H1 (cell line): ENCODE results near the gene FCMR. TPM values are rescaled to one million over a fixed set of nuclear protein-coding genes. Genes with fewer than 3 reads are reported as not detected.

Source experiments
- CTCF ChIA-PET: fragments of 300-600 bp; sonication (Branson Sonifier 250); formaldehyde crosslinking; loops from one replicate; lab custom pipeline; 2021; ENCODE audit not compliant: partially characterized antibody; lab: Charles Lee
- POLR2A ChIA-PET: fragments of 300-600 bp; sonication (Branson Sonifier 250); formaldehyde crosslinking; loops from one replicate; lab custom pipeline; 2021; ENCODE audit warnings: inconsistent platforms; ENCODE audit not compliant: partially characterized antibody; lab: Charles Lee
- DNase-seq, 2 experiments: peaks; one replicate each; pipeline versions ENCODE4 v3.0.0 to v3.0.0-alpha.2; 2010 to 2022; ENCODE audit warnings: low spot score in 2 of 2, low read depth in 1 of 2, mixed read lengths in 1 of 2
- FAIRE-seq: peaks from 2 replicates; lab custom pipeline; 2011; peaks lifted over from hg19 to GRCh38; lab: Jason Lieb, UNC
- H2AFZ ChIP-seq: 2 replicates; pipeline ENCODE4 v1.8.1; 2012; ENCODE audit warnings: low read length, inconsistent platforms
- H2AK5ac ChIP-seq: 2 replicates; pipeline ENCODE4 v1.6.1; 2013; ENCODE audit warnings: low read depth, low read length
- H2BK120ac ChIP-seq: replicated peaks from 2 replicates; pipeline ENCODE3; 2013; ENCODE audit warnings: low read depth, low read length, inconsistent platforms
- H2BK12ac ChIP-seq: 2 replicates; pipeline ENCODE4 v1.6.1; 2013; ENCODE audit warnings: low read depth, low read length
- H2BK15ac ChIP-seq: 2 replicates; pipeline ENCODE4 v1.6.1; 2013; ENCODE audit warnings: low read length
- H2BK20ac ChIP-seq: 2 replicates; pipeline ENCODE4 v1.6.1; 2013; ENCODE audit warnings: low read length
- H2BK5ac ChIP-seq: 2 replicates; pipeline ENCODE4 v1.6.1; 2013; ENCODE audit warnings: low read depth, low read length
- H3K14ac ChIP-seq: 2 replicates; pipeline ENCODE4 v1.6.1; 2013; ENCODE audit warnings: inconsistent platforms; ENCODE audit not compliant: insufficient read length
- H3K18ac ChIP-seq: 2 replicates; pipeline ENCODE4 v1.6.1; 2013; ENCODE audit warnings: low read length; ENCODE audit errors: extremely low read depth
- H3K23ac ChIP-seq: 2 replicates; pipeline ENCODE4 v1.6.1; 2013; ENCODE audit warnings: inconsistent platforms; ENCODE audit not compliant: insufficient read length
- H3K23me2 ChIP-seq: 2 replicates; pipeline ENCODE4 v1.6.1; 2013; ENCODE audit warnings: low read depth, low read length
- H3K27ac ChIP-seq: 2 replicates; pipeline ENCODE4 v1.6.1; 2011; ENCODE audit warnings: low read depth, low read length, inconsistent platforms
- H3K27me3 ChIP-seq, 4 experiments: replicated peaks in 1 of 4; 1 replicate in 1 of 4; 2 replicates in 3 of 4; pipeline versions ENCODE4 v1.6.1 to v1.8.1; 2011 to 2013; ENCODE audit warnings: low read length in 3 of 4, mild to moderate bottlenecking in 3 of 4, inconsistent platforms in 2 of 4, mixed read lengths in 2 of 4, moderate library complexity in 1 of 4; ENCODE audit not compliant: control insufficient read depth in 3 of 4, insufficient read depth in 3 of 4; ENCODE audit errors: extremely low read depth in 1 of 4
- H3K36me3 ChIP-seq, 4 experiments: 2 replicates each; pipeline versions ENCODE4 v1.6.1 to v1.8.1; 2011 to 2013; ENCODE audit warnings: mild to moderate bottlenecking in 4 of 4, low read length in 3 of 4, moderate library complexity in 2 of 4, control low read depth in 1 of 4, inconsistent platforms in 1 of 4; ENCODE audit not compliant: insufficient read depth in 4 of 4, control insufficient read depth in 2 of 4
- H3K4ac ChIP-seq: replicated peaks from 2 replicates; pipeline ENCODE3; 2013; ENCODE audit warnings: low read length, low read depth, mixed read lengths, inconsistent platforms; ENCODE audit not compliant: insufficient read length
- H3K4me1 ChIP-seq, 4 experiments: replicated peaks in 1 of 4; 1 replicate in 1 of 4; 2 replicates in 3 of 4; pipeline versions ENCODE4 v1.6.1 to v1.8.1; 2011 to 2013; ENCODE audit warnings: low read length in 3 of 4, inconsistent platforms in 2 of 4, mixed read lengths in 1 of 4; ENCODE audit not compliant: insufficient read depth in 4 of 4, control insufficient read depth in 3 of 4
- H3K4me2 ChIP-seq, 2 experiments: 2 replicates each; pipeline versions ENCODE4 v1.6.1 to v1.8.1; 2011 to 2013; ENCODE audit warnings: low read depth in 2 of 2, low read length in 2 of 2, control low read depth in 1 of 2, inconsistent platforms in 1 of 2, mild to moderate bottlenecking in 1 of 2; ENCODE audit not compliant: insufficient read depth in 1 of 2
- H3K4me3 ChIP-seq, 4 experiments: fragments of 200-600, 300-600 bp in 1 of 4; sonication (generic), shearing (Covaris generic), sonication (Bioruptor Twin) in 1 of 4; 2 replicates each; pipeline versions ENCODE4 v1.5.1 to v1.8.1; 2011 to 2016; ENCODE audit warnings: low read length in 4 of 4, low read depth in 3 of 4, control low read depth in 2 of 4, inconsistent platforms in 2 of 4, mild to moderate bottlenecking in 2 of 4, mixed read lengths in 1 of 4, moderate library complexity in 1 of 4; ENCODE audit not compliant: insufficient read depth in 2 of 4; ENCODE audit errors: extremely low read depth in 1 of 4
- H3K56ac ChIP-seq: replicated peaks from 2 replicates; pipeline ENCODE3; 2013; ENCODE audit warnings: low read depth, mild to moderate bottlenecking, mixed read lengths, low read length, inconsistent platforms; ENCODE audit not compliant: insufficient read length
- H3K79me1 ChIP-seq: 2 replicates; pipeline ENCODE4 v1.6.1; 2013; ENCODE audit warnings: low read depth, low read length, control low read depth
- H3K79me2 ChIP-seq, 2 experiments: 2 replicates each; pipeline versions ENCODE4 v1.6.1 to v1.8.1; 2012 to 2013; ENCODE audit warnings: low read length in 2 of 2, mild to moderate bottlenecking in 2 of 2, inconsistent platforms in 1 of 2; ENCODE audit not compliant: insufficient read depth in 2 of 2, control insufficient read depth in 1 of 2
- H3K9ac ChIP-seq, 4 experiments: replicated peaks in 1 of 4; 1 replicate in 1 of 4; 2 replicates in 3 of 4; pipeline versions ENCODE4 v1.6.1 to v1.8.1; 2011 to 2013; ENCODE audit warnings: low read depth in 3 of 4, low read length in 3 of 4, control low read depth in 2 of 4, mild to moderate bottlenecking in 2 of 4, moderate library complexity in 2 of 4, inconsistent platforms in 1 of 4; ENCODE audit errors: extremely low read depth in 1 of 4
- H3K9me3 ChIP-seq, 2 experiments: 2 replicates each; pipeline versions ENCODE4 v1.6.1 to v1.8.1; 2012 to 2013; ENCODE audit warnings: mild to moderate bottlenecking in 2 of 2, moderate library complexity in 2 of 2, control low read depth in 1 of 2, inconsistent platforms in 1 of 2, low read depth in 1 of 2, low read length in 1 of 2, mixed read lengths in 1 of 2; ENCODE audit not compliant: insufficient read depth in 2 of 2
- H4K20me1 ChIP-seq, 2 experiments: replicated peaks in 1 of 2; 2 replicates each; pipeline versions ENCODE3 to v1.8.1; 2011 to 2013; ENCODE audit warnings: inconsistent platforms in 2 of 2, low read length in 2 of 2, mild to moderate bottlenecking in 1 of 2; ENCODE audit not compliant: insufficient read depth in 2 of 2, control insufficient read depth in 1 of 2
- H4K5ac ChIP-seq: 2 replicates; pipeline ENCODE4 v1.6.1; 2013; ENCODE audit warnings: low read length, low read depth, mixed read lengths, inconsistent platforms; ENCODE audit not compliant: insufficient read length
- H4K8ac ChIP-seq: 2 replicates; pipeline ENCODE4 v1.8.0; 2013; ENCODE audit warnings: mild to moderate bottlenecking, moderate library complexity, low read length, inconsistent platforms; ENCODE audit not compliant: insufficient read depth; ENCODE audit errors: extremely low read depth
- H4K91ac ChIP-seq: replicated peaks from 2 replicates; pipeline ENCODE3; 2013; ENCODE audit warnings: low read length, mixed read lengths, inconsistent platforms; ENCODE audit not compliant: insufficient read length
- BACH1 ChIP-seq: IDR thresholded peaks from 2 replicates; pipeline ENCODE4 v1.6.1; 2012; ENCODE audit warnings: low read length, improper control_type of control experiment
- CHD2 ChIP-seq: IDR thresholded peaks from 2 replicates; pipeline ENCODE4 v1.6.1; 2012; ENCODE audit warnings: low read length, improper control_type of control experiment
- FOSL1 ChIP-seq: IDR thresholded peaks from 2 replicates; pipeline ENCODE4 v1.6.1; 2011; ENCODE audit warnings: mild to moderate bottlenecking, low read depth, low read length, moderate library complexity; ENCODE audit not compliant: insufficient read depth
- HDAC6 ChIP-seq: IDR thresholded peaks from one replicate; pipeline ENCODE4 v1.7.1; 2012; ENCODE audit warnings: low read depth, mild to moderate bottlenecking, inconsistent platforms, low read length, moderate library complexity
- JUN ChIP-seq: IDR thresholded peaks from 2 replicates; pipeline ENCODE4 v1.6.1; 2011; ENCODE audit warnings: low read depth, mild to moderate bottlenecking, improper control_type of control experiment, low read length
- KDM4A ChIP-seq: IDR thresholded peaks from one replicate; pipeline ENCODE4 v1.7.1; 2012; ENCODE audit warnings: low read depth, mild to moderate bottlenecking, moderate library complexity, low read length, inconsistent platforms; ENCODE audit not compliant: severe bottlenecking
- MAFK ChIP-seq: IDR thresholded peaks from 2 replicates; pipeline ENCODE4 v1.6.1; 2012; ENCODE audit warnings: low read depth, mild to moderate bottlenecking, improper control_type of control experiment, low read length
- NANOG ChIP-seq: IDR thresholded peaks from 2 replicates; pipeline ENCODE4 v1.6.1; 2011; ENCODE audit warnings: low read length, low read depth, mild to moderate bottlenecking, inconsistent platforms; ENCODE audit not compliant: insufficient read depth, poor library complexity, severe bottlenecking
- POLR2AphosphoS5 ChIP-seq: IDR thresholded peaks from 2 replicates; pipeline ENCODE4 v1.6.1; 2011; ENCODE audit warnings: low read depth, low read length
- SAP30 ChIP-seq: fragments of 300-600 bp; sonication (generic); IDR thresholded peaks from 2 replicates; pipeline ENCODE4 v1.7.1; 2012; ENCODE audit warnings: low read length, moderate library complexity, mild to moderate bottlenecking, inconsistent platforms; ENCODE audit not compliant: insufficient read depth, insufficient replicate concordance
- TAF1 ChIP-seq: IDR thresholded peaks from 2 replicates; pipeline ENCODE4 v1.6.1; 2011; ENCODE audit warnings: mild to moderate bottlenecking, low read depth, low read length
- TCF12 ChIP-seq: IDR thresholded peaks from 2 replicates; pipeline ENCODE4 v1.6.1; 2011; ENCODE audit warnings: low read depth, mild to moderate bottlenecking, low read length
- YY1 ChIP-seq: IDR thresholded peaks from 2 replicates; pipeline ENCODE4 v1.6.1; 2011; ENCODE audit warnings: low read depth, mild to moderate bottlenecking, low read length
- WGBS, 2 experiments: shearing (Covaris generic) in 1 of 2; methylation state at CpG; one replicate each; pipeline versions ENCODE4 v1.1.6 to v1.1.7; 2013 to 2015; ENCODE audit warnings: low lambda C conversion rate in 2 of 2, mixed read lengths in 2 of 2, inconsistent platforms in 1 of 2, low coverage in 1 of 2, missing lambda C conversion rate in 1 of 2; ENCODE audit not compliant: insufficient replicate concordance in 2 of 2, insufficient coverage in 1 of 2, insufficient read length in 1 of 2; ENCODE audit errors: extremely low coverage in 1 of 2, missing lambda C conversion rate in 1 of 2; 5-methylcytosine and 5-hydroxymethylcytosine counted together
- polyA plus RNA-seq, 7 experiments: library from polyadenylated mRNA; depleted of rRNA in 3 of 7; stranded (reverse) in 5 of 7; unstranded in 2 of 7; fragments of >200 nt in 5 of 7; fragments of 200-250 nt in 2 of 7; gene quantifications; 1 replicate in 5 of 7; 2 replicates in 1 of 7; 4 replicates in 1 of 7; pipeline versions ENCODE4 v1.2.1 to v1.2.3, GENCODE V29; 2011 to 2013; ENCODE audit warnings: missing spikeins in 2 of 7, mixed read lengths in 2 of 7
- total RNA-seq: library from RNA; stranded (reverse); fragmentation: NEBNext Ultra II Directional; extraction: Animal tissue kit (Norgen Biotek cat#: 25700); gene quantifications from 2 replicates; pipeline ENCODE4 v1.2.1, GENCODE V29; 2021
- TF ChIP-seq, protein P1 (sequence below): IDR thresholded peaks from 2 replicates; pipeline ENCODE4 v1.6.1; 2011; ENCODE audit warnings: low read depth, mild to moderate bottlenecking, low read length; ENCODE audit not compliant: insufficient read depth
- TF ChIP-seq, protein P2 (sequence below): IDR thresholded peaks from 2 replicates; pipeline ENCODE4 v1.6.1; 2012; ENCODE audit warnings: inconsistent platforms

The FCMR gene
- total and polyA plus RNA-seq, 2 of the 8 experiments (the other 6 are each of a cell fraction or from before 2014, with no cell fraction given): 0.53 TPM; not detected in 1

DNA sequence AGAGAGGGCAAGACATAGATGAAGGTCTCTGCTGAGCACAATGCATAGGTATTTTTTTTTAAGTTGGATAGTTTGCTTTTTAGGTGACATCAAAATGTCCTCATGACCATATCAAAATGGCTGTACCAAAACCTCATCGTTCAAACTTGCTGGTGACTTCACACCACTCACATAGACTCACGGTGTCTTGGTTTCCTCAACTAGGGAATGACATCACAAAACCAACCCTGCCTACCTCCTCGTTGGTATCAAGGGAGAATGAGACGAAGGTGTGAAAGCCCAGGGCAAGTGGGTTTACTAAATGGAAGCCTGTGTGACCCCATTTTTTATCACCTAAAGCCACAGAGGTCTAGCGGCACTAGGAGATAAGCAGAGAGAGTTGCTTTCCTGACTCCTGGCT is 23.0 kb upstream of the FCMR start:
- FAIRE-seq: no peak
- no peak overlapping the region for H2AFZ ChIP-seq
- TF ChIP-seq NANOG (no peak), CHD2 (no peak), KDM4A (no peak), SAP30 (no peak), JUN (no peak), TCF12 (no peak), HDAC6 (no peak), POLR2AphosphoS5 (no peak), YY1 (no peak), TAF1 (no peak), MAFK (no peak), FOSL1 (no peak), BACH1 (no peak)
- TF ChIP-seq, protein P1, sequence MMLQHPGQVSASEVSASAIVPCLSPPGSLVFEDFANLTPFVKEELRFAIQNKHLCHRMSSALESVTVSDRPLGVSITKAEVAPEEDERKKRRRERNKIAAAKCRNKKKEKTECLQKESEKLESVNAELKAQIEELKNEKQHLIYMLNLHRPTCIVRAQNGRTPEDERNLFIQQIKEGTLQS: no peak
- TF ChIP-seq, protein P2, sequence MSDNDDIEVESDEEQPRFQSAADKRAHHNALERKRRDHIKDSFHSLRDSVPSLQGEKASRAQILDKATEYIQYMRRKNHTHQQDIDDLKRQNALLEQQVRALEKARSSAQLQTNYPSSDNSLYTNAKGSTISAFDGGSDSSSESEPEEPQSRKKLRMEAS: no peak

More for the DNA sequence above, 23.0 kb upstream of the FCMR start:
- ChIA-PET CTCF (interaction anchor here (0.8 to 13.7 kb wide), 4 partner anchors 14 to 134 kb away, joined by 3 to 226 read pairs (median 96); no protein-coding TSS in a partner anchor), POLR2A (no interaction called here)
- H3K27ac ChIP-seq: no peak overlapping the region
- H3K4me2 ChIP-seq: no peak overlapping the region
- H4K8ac ChIP-seq: no peak overlapping the region
- H3K36me3 ChIP-seq: no peaks in the 10 kb centered on the region
- no peak overlapping the region for H4K5ac ChIP-seq
- H2BK12ac ChIP-seq: no peak overlapping the region
- H2AK5ac ChIP-seq: no peak overlapping the region
- DNase-seq: no peak
- no peak overlapping the region for H3K14ac ChIP-seq
- H3K79me2 ChIP-seq: no peaks in the 10 kb centered on the region
- H4K91ac ChIP-seq: no peak overlapping the region
- no peak overlapping the region for H3K4ac ChIP-seq
- no peak overlapping the region for H2BK120ac ChIP-seq
- WGBS, 2 experiments: 94% methylated on average over 5 of the region's 5 CpGs; no CpG with 5 or more reads in 1 of the 2 experiments
- no peak overlapping the region for H3K4me3 ChIP-seq
- H2BK5ac ChIP-seq: no peak overlapping the region
- no peaks in the 10 kb centered on the region for H4K20me1 ChIP-seq
- no peak overlapping the region for H2BK15ac ChIP-seq
- no peaks in the 10 kb centered on the region for H3K79me1 ChIP-seq
- no peak overlapping the region for H3K23ac ChIP-seq
- H3K56ac ChIP-seq: no peak overlapping the region
- H3K9me3 ChIP-seq: no peaks in the 10 kb centered on the region
- no peaks in the 10 kb centered on the region for H3K23me2 ChIP-seq
- H3K4me1 ChIP-seq: no peaks in the 10 kb centered on the region; a peak in 1 of 7 replicates
- H3K18ac ChIP-seq: no peak overlapping the region
- no peak overlapping the region for H2BK20ac ChIP-seq
- no peaks in the 10 kb centered on the region for H3K27me3 ChIP-seq
- no peak overlapping the region for H3K9ac ChIP-seq
